Gastrocnemius medialis (tissue), 4 donors: ENCODE results near the gene TYSND1. TPM values are rescaled to one million over a fixed set of nuclear protein-coding genes. Genes with fewer than 3 reads are reported as not detected.

Experiments used
- ATAC-seq, 2 donors: fragments of 150-250 bp; one replicate each; pipeline ENCODE4 v1.9.1; 2016
- DNase-seq, 2 donors: peaks; one replicate each; pipeline ENCODE4 v3.0.0-alpha.2; 2019
- H3K27ac ChIP-seq, 4 donors: fragments of 200-600 bp; sonication (generic); 1 replicate in 1 of 4; 2 replicates in 3 of 4; pipeline ENCODE4 v1.5.1; 2016 to 2018; ENCODE audit warnings: mild to moderate bottlenecking in 2 of 4, moderate library complexity in 1 of 4
- H3K27me3 ChIP-seq, 3 donors: fragments of 200-600 bp; sonication (generic) in 2 of 3; 1 replicate in 1 of 3; 2 replicates in 2 of 3; pipeline versions ENCODE4 v1.5.1 to v1.6.0; 2016 to 2019; ENCODE audit warnings: mild to moderate bottlenecking in 1 of 3, moderate library complexity in 1 of 3
- H3K36me3 ChIP-seq, 2 donors: fragments of 200-600 bp; sonication (generic) in 1 of 2; one replicate each; pipeline ENCODE4 v1.5.1; 2017 to 2018
- H3K4me1 ChIP-seq, 2 donors: fragments of 200-600 bp; sonication (generic) in 1 of 2; one replicate each; pipeline ENCODE4 v1.5.1; 2016 to 2017; ENCODE audit warnings: mild to moderate bottlenecking in 2 of 2
- H3K4me3 ChIP-seq, 4 donors: fragments of 200-600 bp; sonication (generic) in 3 of 4; 1 replicate in 1 of 4; 2 replicates in 3 of 4; pipeline ENCODE4 v1.5.1; 2016 to 2019; ENCODE audit warnings: mild to moderate bottlenecking in 2 of 4
- H3K9me3 ChIP-seq, 3 donors: fragments of 200-600 bp; sonication (generic) in 2 of 3; 1 replicate in 1 of 3; 2 replicates in 2 of 3; pipeline ENCODE4 v1.5.1; 2016 to 2019
- POLR2A ChIP-seq, 2 donors: fragments of 450-650 bp; IDR thresholded peaks; one replicate each; pipeline ENCODE4 v1.6.1; 2017; ENCODE audit warnings: antibody characterized with exemption in 2 of 2, mild to moderate bottlenecking in 2 of 2, moderate library complexity in 2 of 2
- in situ Hi-C, 4 donors: fragments of 200-750 bp; cut with MboI; loops; one replicate each; pipeline versions ENCODE4 v1.15.0 to v1.8.0; 2017; ENCODE audit warnings: low sequenced_read_pairs in 4 of 4
- intact Hi-C: fragments of 100-400 bp; cut with DNase I; formaldehyde crosslinking; loops from one replicate; pipeline ENCODE4 v1.15.1; 2023; ENCODE audit warnings: low total_unique reads
- total RNA-seq, 4 donors: library from RNA; depleted of rRNA; stranded (reverse); fragments of >200 nt; gene quantifications; one replicate each; pipeline versions ENCODE4 v1.1.0 to v1.2.3, GENCODE V29; 2016
- TF ChIP-seq, protein P1 (sequence below), 5 experiments: fragments of 450-650 bp in 3 of 5; fragments of 200-600 bp in 2 of 5; sonication (generic) in 2 of 5; IDR thresholded peaks in 4 of 5; conservative IDR thresholded peaks in 1 of 5; 1 replicate in 4 of 5; 2 replicates in 1 of 5; pipeline ENCODE4 v1.5.1; 2016 to 2019; ENCODE audit warnings: antibody characterized with exemption in 5 of 5, mild to moderate bottlenecking in 3 of 5, moderate library complexity in 3 of 5

TYSND1 gene
- total RNA-seq, 4 donors from 2014 or later, result 2.7 to 10.3 (median 4.7) TPM

GRCh38 chr10:70139997-70140250, 6.6 kb downstream of the TYSND1 start:
- ATAC-seq (no peak), DNase-seq (no peak)
- TF ChIP-seq, protein P1, sequence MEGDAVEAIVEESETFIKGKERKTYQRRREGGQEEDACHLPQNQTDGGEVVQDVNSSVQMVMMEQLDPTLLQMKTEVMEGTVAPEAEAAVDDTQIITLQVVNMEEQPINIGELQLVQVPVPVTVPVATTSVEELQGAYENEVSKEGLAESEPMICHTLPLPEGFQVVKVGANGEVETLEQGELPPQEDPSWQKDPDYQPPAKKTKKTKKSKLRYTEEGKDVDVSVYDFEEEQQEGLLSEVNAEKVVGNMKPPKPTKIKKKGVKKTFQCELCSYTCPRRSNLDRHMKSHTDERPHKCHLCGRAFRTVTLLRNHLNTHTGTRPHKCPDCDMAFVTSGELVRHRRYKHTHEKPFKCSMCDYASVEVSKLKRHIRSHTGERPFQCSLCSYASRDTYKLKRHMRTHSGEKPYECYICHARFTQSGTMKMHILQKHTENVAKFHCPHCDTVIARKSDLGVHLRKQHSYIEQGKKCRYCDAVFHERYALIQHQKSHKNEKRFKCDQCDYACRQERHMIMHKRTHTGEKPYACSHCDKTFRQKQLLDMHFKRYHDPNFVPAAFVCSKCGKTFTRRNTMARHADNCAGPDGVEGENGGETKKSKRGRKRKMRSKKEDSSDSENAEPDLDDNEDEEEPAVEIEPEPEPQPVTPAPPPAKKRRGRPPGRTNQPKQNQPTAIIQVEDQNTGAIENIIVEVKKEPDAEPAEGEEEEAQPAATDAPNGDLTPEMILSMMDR (IDR thresholded peaks at IDR 0.05 in 4 of 5, conservative IDR thresholded peaks at IDR 0.05 in 1 of 5), result no peak
- TF ChIP-seq POLR2A (IDR thresholded peaks at IDR 0.05), result no peak
- Histone ChIP-seq H3K36me3 (no peaks in the 10 kb centered on the region), H3K9me3 (no peaks in the 10 kb centered on the region), H3K4me1 (peaks cover 19 to 20% of the 10 kb centered on the region in 2 donors), H3K27me3 (no peaks in the 10 kb centered on the region), H3K4me3 (no peak overlapping the region), H3K27ac (no peak overlapping the region)
- in situ Hi-C loops (no loop called here), intact Hi-C loops (loop anchor here (10.0 kb wide), 2 partner anchors 235 to 1725 kb away; no protein-coding TSS in a partner anchor)

DNA sequence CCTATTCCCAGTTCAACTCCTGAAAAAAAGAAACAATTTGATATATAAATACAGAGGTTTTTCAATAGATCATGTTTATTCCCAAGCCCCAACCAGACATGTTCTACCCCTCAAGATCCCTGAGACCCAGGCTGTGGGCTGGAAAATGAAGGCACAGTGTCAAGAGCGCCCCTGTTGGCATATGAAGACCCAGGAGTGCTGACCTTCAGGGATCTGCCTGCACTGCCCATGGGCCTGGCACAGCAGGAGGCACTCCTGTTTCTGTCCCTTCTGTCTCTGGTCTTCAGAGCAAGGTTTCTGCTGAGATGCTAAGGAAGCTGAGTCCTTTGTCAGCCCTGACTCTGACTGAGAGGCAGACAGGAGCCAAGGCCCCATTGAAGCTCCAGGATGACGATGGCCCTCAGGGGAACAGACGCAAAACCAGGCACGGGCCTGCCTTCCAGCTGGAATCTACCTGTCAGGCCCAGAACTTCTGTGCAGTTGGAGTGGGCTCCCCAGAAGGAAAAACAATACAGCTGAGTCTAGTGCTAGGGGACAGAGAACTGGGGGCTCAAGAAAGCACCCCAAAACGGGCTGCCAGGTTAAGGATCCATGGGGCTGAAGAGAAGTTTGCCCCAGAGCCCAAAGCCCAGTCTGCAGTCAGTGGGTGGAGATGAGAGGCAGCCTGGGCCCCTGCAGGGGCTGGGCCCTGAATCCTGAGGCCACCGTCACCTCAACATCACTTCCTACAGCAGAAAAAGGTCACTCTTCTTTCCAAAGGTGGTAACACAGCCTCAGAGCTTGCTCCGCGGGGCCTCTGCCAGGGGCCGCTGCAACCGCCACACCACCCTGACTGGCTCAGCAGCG, 7.1 kb downstream of the TYSND1 start:
- no peaks in the 10 kb centered on the region for H3K36me3 ChIP-seq
- peaks cover 17 to 18% of the 10 kb centered on the region in 2 donors for H3K4me1 ChIP-seq
- DNase-seq (no peak), ATAC-seq (no peak)
- no peaks in the 10 kb centered on the region for H3K9me3 ChIP-seq
- no peaks in the 10 kb centered on the region for H3K27me3 ChIP-seq
- in situ Hi-C loops, result no loop called here
- no peak overlapping the region for H3K4me3 ChIP-seq
- TF ChIP-seq, protein P1 (IDR thresholded peaks at IDR 0.05 in 4 of 5, conservative IDR thresholded peaks at IDR 0.05 in 1 of 5), result no peak
- no peak for TF ChIP-seq POLR2A (IDR thresholded peaks at IDR 0.05)
- H3K27ac ChIP-seq, result no peak overlapping the region
- intact Hi-C loops, result loop anchor here (10.0 kb wide), 2 partner anchors 235 to 1725 kb away; no protein-coding TSS in a partner anchor

- no peak overlapping the region for H3K27ac ChIP-seq
- no peaks in the 10 kb centered on the region for H3K27me3 ChIP-seq
- peaks cover 20 to 22% of the 10 kb centered on the region in 2 donors for H3K4me1 ChIP-seq
- intact Hi-C loops (loop anchor here (10.0 kb wide), 2 partner anchors 233 to 1727 kb away; no protein-coding TSS in a partner anchor), in situ Hi-C loops (no loop called here)
- TF ChIP-seq, protein P1 (IDR thresholded peaks at IDR 0.05 in 4 of 5, conservative IDR thresholded peaks at IDR 0.05 in 1 of 5), result no peak
- TF ChIP-seq POLR2A (IDR thresholded peaks at IDR 0.05), result no peak
- H3K36me3 ChIP-seq, result no peaks in the 10 kb centered on the region
- no peaks in the 10 kb centered on the region for H3K9me3 ChIP-seq
- no peak for ATAC-seq
- no peak overlapping the region for H3K4me3 ChIP-seq
- no peak for DNase-seq
Measured at GRCh38 chr10:70137927-70138883, 8.3 kb downstream of the TYSND1 start.

GRCh38 chr10:70137135-70137534, 9.4 kb downstream of the TYSND1 start:
- no peak overlapping the region for H3K27ac ChIP-seq
- no peak overlapping the region for H3K4me3 ChIP-seq
- peaks cover 23 to 27% of the 10 kb centered on the region in 2 donors for H3K4me1 ChIP-seq
- intact Hi-C loops (loop anchor here (10.0 kb wide), 2 partner anchors 232 to 1728 kb away; no protein-coding TSS in a partner anchor), in situ Hi-C loops (no loop called here)
- DNase-seq (no peak), ATAC-seq (no peak)
- no peaks in the 10 kb centered on the region for H3K36me3 ChIP-seq
- TF ChIP-seq, protein P1 (IDR thresholded peaks at IDR 0.05 in 4 of 5, conservative IDR thresholded peaks at IDR 0.05 in 1 of 5), result no peak
- no peak for TF ChIP-seq POLR2A (IDR thresholded peaks at IDR 0.05)
- no peaks in the 10 kb centered on the region for H3K9me3 ChIP-seq
- H3K27me3 ChIP-seq, result no peaks in the 10 kb centered on the region
